Measurements from ENCODE around the gene SNX13.

SNX13 gene

GRCh38 chr7:17773289-17773626 lies 167.0 kb downstream of the SNX13 start:
- no peak for DNase-seq

GRCh38 chr7:17772581-17773288 lies 167.6 kb downstream of the SNX13 start:
- DNase-seq, result no peak

- DNase-seq, result no peak
Observed at GRCh38 chr7:17771901-17772408, 168.3 kb downstream of the SNX13 start.

- DNase-seq, result no peak
Observed at GRCh38 chr7:17770710-17771375, 169.5 kb downstream of the SNX13 start.

GRCh38 chr7:17769918-17770317 lies 170.4 kb downstream of the SNX13 start:
- peak; percentile 58 for DNase-seq

- DNase-seq, result no peak
Observed at GRCh38 chr7:17758008-17758407, 182.3 kb downstream of the SNX13 start.

- no peak for DNase-seq
Observed at GRCh38 chr7:17746020-17746530, 194.2 kb downstream of the SNX13 start.

GRCh38 chr7:17745610-17746009 lies 194.7 kb downstream of the SNX13 start:
- DNase-seq, result no peak

GRCh38 chr7:17743316-17743715 lies 197.0 kb downstream of the SNX13 start:
- DNase-seq, result no peak

- DNase-seq, result no peak
Observed at GRCh38 chr7:17741426-17741825, 198.9 kb downstream of the SNX13 start.

Measured in NCI-H1436 (cell line).